WTC11 (cell line): ENCODE data around the gene LAPTM5. TPM values are rescaled to one million over a fixed set of nuclear protein-coding genes. Genes with fewer than 3 reads are reported as not detected.

Experiments
- ATAC-seq: fragments of 200-7000 bp; cut with Tn5 transposase; 2 replicates; pipeline ENCODE4 v1.10.0; 2021; ENCODE audit warnings: mild to moderate bottlenecking, moderate library complexity
- CTCF ChIA-PET: fragments of 300-600 bp; sonication (Branson Sonifier 250); formaldehyde crosslinking; loops from one replicate; lab custom pipeline; 2021; ENCODE audit warnings: antibody characterized with exemption; lab: Charles Lee
- POLR2A ChIA-PET: fragments of 350-600 bp; sonication (Branson Sonifier 250); formaldehyde crosslinking; loops from one replicate; lab custom pipeline; 2021; ENCODE audit warnings: antibody characterized with exemption; lab: Charles Lee
- DNase-seq: peaks from one replicate; pipeline ENCODE4 v3.0.0; 2021; ENCODE audit warnings: low spot score
- H3K27ac Mint-ChIP-seq: 2 replicates; pipeline ENCODE4 v1.8.0; 2021; ENCODE audit warnings: mixed read lengths
- H3K27me3 Mint-ChIP-seq: 2 replicates; pipeline ENCODE4 v1.8.0; 2021; ENCODE audit warnings: low read depth, mild to moderate bottlenecking, moderate library complexity, mixed read lengths
- H3K36me3 Mint-ChIP-seq: 2 replicates; pipeline ENCODE4 v1.8.0; 2021; ENCODE audit warnings: mixed read lengths
- H3K4me1 Mint-ChIP-seq: 2 replicates; pipeline ENCODE4 v1.8.0; 2022; ENCODE audit warnings: mixed read lengths
- H3K4me3 Mint-ChIP-seq: 2 replicates; pipeline ENCODE4 v1.8.0; 2021; ENCODE audit warnings: mild to moderate bottlenecking, moderate library complexity, mixed read lengths
- H3K9me3 Mint-ChIP-seq: 2 replicates; pipeline ENCODE4 v1.8.0; 2021; ENCODE audit warnings: mixed read lengths
- CDX4 ChIP-seq: fragments of 250-450 bp; sonication (Bioruptor Pico); IDR thresholded peaks from 2 replicates; pipeline ENCODE4 v1.9.0; 2021; ENCODE audit warnings: moderate library complexity, mild to moderate bottlenecking, inconsistent platforms, borderline replicate concordance
- E2F1 ChIP-seq: sonication (generic); formaldehyde crosslinking; IDR thresholded peaks from 2 replicates; pipeline ENCODE4 v1.8.0; 2022; ENCODE audit warnings: mild to moderate bottlenecking, missing genetic modification reagents
- ERG ChIP-seq: fragments of 250-450 bp; sonication (Bioruptor Pico); IDR thresholded peaks from 2 replicates; pipeline ENCODE4 v1.8.0; 2021; ENCODE audit warnings: mild to moderate bottlenecking
- GRHL2 ChIP-seq: fragments of 250-450 bp; sonication (Bioruptor Pico); IDR thresholded peaks from 2 replicates; pipeline ENCODE4 v1.8.0; 2022; ENCODE audit warnings: mild to moderate bottlenecking, moderate library complexity; ENCODE audit not compliant: insufficient replicate concordance, severe bottlenecking
- HMGA2 ChIP-seq: fragments of 250-450 bp; sonication (Bioruptor Pico); IDR thresholded peaks from 2 replicates; pipeline ENCODE4 v1.4.0; 2021; ENCODE audit warnings: mild to moderate bottlenecking, moderate library complexity
- JAZF1 ChIP-seq: fragments of 250-450 bp; sonication (Bioruptor Pico); IDR thresholded peaks from 2 replicates; pipeline ENCODE4 v1.9.0; 2021; ENCODE audit warnings: moderate library complexity, mild to moderate bottlenecking, inconsistent platforms
- JUN ChIP-seq: sonication (generic); formaldehyde crosslinking; IDR thresholded peaks from 2 replicates; pipeline ENCODE4 v1.8.0; 2023; ENCODE audit warnings: mild to moderate bottlenecking, missing genetic modification reagents
- RORB ChIP-seq: fragments of 250-450 bp; sonication (Bioruptor Pico); IDR thresholded peaks from 2 replicates; pipeline ENCODE4 v1.9.0; 2021; ENCODE audit warnings: mild to moderate bottlenecking
- STAT6 ChIP-seq: sonication (generic); formaldehyde crosslinking; conservative IDR thresholded peaks from 2 replicates; pipeline ENCODE4 v1.8.1; 2023; ENCODE audit warnings: mild to moderate bottlenecking, low read depth, missing genetic modification reagents, moderate library complexity
- TCF7 ChIP-seq: sonication (generic); formaldehyde crosslinking; IDR thresholded peaks from 2 replicates; pipeline ENCODE4 v1.8.0; 2022; ENCODE audit warnings: mild to moderate bottlenecking, low read depth, missing genetic modification reagents, moderate library complexity
- TEAD1 ChIP-seq: sonication (generic); formaldehyde crosslinking; IDR thresholded peaks from 2 replicates; pipeline ENCODE4 v1.8.0; 2022; ENCODE audit warnings: mild to moderate bottlenecking, missing genetic modification reagents
- TP53 ChIP-seq: sonication (generic); formaldehyde crosslinking; IDR thresholded peaks from 2 replicates; pipeline ENCODE4 v1.8.1; 2023; ENCODE audit warnings: mild to moderate bottlenecking, missing genetic modification reagents
- ZBTB43 ChIP-seq: sonication (generic); formaldehyde crosslinking; IDR thresholded peaks from 2 replicates; pipeline ENCODE4 v1.8.1; 2023; ENCODE audit warnings: mild to moderate bottlenecking, missing genetic modification reagents
- ZNF232 ChIP-seq: sonication (generic); formaldehyde crosslinking; IDR thresholded peaks from 2 replicates; pipeline ENCODE4 v1.8.0; 2022; ENCODE audit warnings: mild to moderate bottlenecking, missing genetic modification reagents
- ZNF396 ChIP-seq: fragments of 250-450 bp; sonication (Bioruptor Pico); IDR thresholded peaks from 2 replicates; pipeline ENCODE4 v1.8.0; 2021; ENCODE audit warnings: mild to moderate bottlenecking, moderate library complexity, borderline replicate concordance
- total RNA-seq: library from RNA; stranded (reverse); gene quantifications from 3 replicates; pipeline ENCODE4 v1.2.3, GENCODE V29; 2021

LAPTM5 gene
- total RNA-seq, 1 experiment from 2014 or later: 1.3 TPM

GRCh38 chr1:30754684-30755171, 2.8 kb downstream of the LAPTM5 start:
- peaks cover 21% of the 10 kb centered on the region for H3K4me1 Mint-ChIP-seq
- no peak for DNase-seq
- H3K36me3 Mint-ChIP-seq: no peaks in the 10 kb centered on the region
- H3K4me3 Mint-ChIP-seq: no peak overlapping the region
- TF ChIP-seq STAT6 (CRISPR knock-in tag) (no peak), CDX4 (no peak), ERG (CRISPR knock-in tag) (no peak), TEAD1 (no peak), ZBTB43 (CRISPR knock-in tag) (no peak), ZNF396 (CRISPR knock-in tag) (no peak), E2F1 (no peak), JAZF1 (CRISPR knock-in tag) (no peak)
- ATAC-seq: no peak
- no peak overlapping the region for H3K27ac Mint-ChIP-seq
- H3K9me3 Mint-ChIP-seq: no peaks in the 10 kb centered on the region
- ChIA-PET CTCF (interaction anchor here (0.8 to 1.3 kb wide), 2 partner anchors 25 to 47 kb away, joined by 3 to 4 read pairs; no protein-coding TSS in a partner anchor), POLR2A (no interaction called here)
- H3K27me3 Mint-ChIP-seq: no peaks in the 10 kb centered on the region

- Mint-ChIP-seq H3K4me3 (no peak overlapping the region), H3K27me3 (no peaks in the 10 kb centered on the region), H3K27ac (no peak overlapping the region), H3K9me3 (no peaks in the 10 kb centered on the region), H3K4me1 (peaks cover 25% of the 10 kb centered on the region), H3K36me3 (no peaks in the 10 kb centered on the region)
- no peak for TF ChIP-seq RORB (CRISPR knock-in tag)
- TF ChIP-seq TCF7 (CRISPR knock-in tag): no peak
- TF ChIP-seq HMGA2: no peak
- TF ChIP-seq GRHL2 (CRISPR knock-in tag): no peak
- TF ChIP-seq JUN (CRISPR knock-in tag): no peak
- no peak for TF ChIP-seq ZBTB43 (CRISPR knock-in tag)
- TF ChIP-seq ZNF232: no peak
- no peak for TF ChIP-seq STAT6 (CRISPR knock-in tag)
- TF ChIP-seq TP53 (CRISPR knock-in tag): no peak
- ATAC-seq (no peak), DNase-seq (no peak)
- POLR2A ChIA-PET: no interaction called here
- CTCF ChIA-PET: no interaction called here
Observed at GRCh38 chr1:30753660-30754123, 3.9 kb downstream of the LAPTM5 start.
